Measurements from ENCODE around the gene WFIKKN2.

DNA sequence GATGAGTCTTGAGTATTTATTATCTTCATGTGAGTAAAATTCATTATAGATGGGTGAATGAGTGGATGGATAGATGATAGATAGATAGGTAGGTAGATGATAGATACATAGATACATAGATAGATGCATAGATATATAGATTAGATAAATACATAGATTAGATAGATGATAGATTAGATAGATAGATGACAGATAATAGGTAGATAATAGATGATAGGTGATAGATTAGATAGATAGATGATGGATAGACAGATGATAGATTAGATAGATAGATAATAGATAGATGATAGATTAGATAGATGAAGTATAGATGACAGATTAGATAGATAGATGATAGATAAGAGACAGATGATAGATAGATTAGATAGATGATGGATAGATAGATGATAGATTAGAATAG is 21.8 kb upstream of the WFIKKN2 start:
- TF ChIP-seq, protein P1, sequence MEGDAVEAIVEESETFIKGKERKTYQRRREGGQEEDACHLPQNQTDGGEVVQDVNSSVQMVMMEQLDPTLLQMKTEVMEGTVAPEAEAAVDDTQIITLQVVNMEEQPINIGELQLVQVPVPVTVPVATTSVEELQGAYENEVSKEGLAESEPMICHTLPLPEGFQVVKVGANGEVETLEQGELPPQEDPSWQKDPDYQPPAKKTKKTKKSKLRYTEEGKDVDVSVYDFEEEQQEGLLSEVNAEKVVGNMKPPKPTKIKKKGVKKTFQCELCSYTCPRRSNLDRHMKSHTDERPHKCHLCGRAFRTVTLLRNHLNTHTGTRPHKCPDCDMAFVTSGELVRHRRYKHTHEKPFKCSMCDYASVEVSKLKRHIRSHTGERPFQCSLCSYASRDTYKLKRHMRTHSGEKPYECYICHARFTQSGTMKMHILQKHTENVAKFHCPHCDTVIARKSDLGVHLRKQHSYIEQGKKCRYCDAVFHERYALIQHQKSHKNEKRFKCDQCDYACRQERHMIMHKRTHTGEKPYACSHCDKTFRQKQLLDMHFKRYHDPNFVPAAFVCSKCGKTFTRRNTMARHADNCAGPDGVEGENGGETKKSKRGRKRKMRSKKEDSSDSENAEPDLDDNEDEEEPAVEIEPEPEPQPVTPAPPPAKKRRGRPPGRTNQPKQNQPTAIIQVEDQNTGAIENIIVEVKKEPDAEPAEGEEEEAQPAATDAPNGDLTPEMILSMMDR (IDR thresholded peaks at IDR 0.05 in 2 of 3, conservative IDR thresholded peaks at IDR 0.05 in 1 of 3; ENCODE audit: borderline replicate concordance in 1 of 3, insufficient read depth in 1 of 3, low read depth in 2 of 3, low read length in 2 of 3): no peak
- TF ChIP-seq SIN3A (IDR thresholded peaks at IDR 0.05; ENCODE audit: low read depth): no peak
- TF ChIP-seq JUND (IDR thresholded peaks at IDR 0.05): no peak
- TF ChIP-seq ZNF274 (IDR thresholded peaks at IDR 0.05; ENCODE audit: low read depth, low read length): no peak
- no peak for TF ChIP-seq POLR2A (IDR thresholded peaks at IDR 0.05; ENCODE audit: borderline replicate concordance, extremely low read depth, insufficient read depth, insufficient read length)
- TF ChIP-seq TCF7L2 (IDR thresholded peaks at IDR 0.05; ENCODE audit: borderline replicate concordance, extremely low read depth, insufficient read depth, insufficient read length): no peak
- TF ChIP-seq, protein P2, sequence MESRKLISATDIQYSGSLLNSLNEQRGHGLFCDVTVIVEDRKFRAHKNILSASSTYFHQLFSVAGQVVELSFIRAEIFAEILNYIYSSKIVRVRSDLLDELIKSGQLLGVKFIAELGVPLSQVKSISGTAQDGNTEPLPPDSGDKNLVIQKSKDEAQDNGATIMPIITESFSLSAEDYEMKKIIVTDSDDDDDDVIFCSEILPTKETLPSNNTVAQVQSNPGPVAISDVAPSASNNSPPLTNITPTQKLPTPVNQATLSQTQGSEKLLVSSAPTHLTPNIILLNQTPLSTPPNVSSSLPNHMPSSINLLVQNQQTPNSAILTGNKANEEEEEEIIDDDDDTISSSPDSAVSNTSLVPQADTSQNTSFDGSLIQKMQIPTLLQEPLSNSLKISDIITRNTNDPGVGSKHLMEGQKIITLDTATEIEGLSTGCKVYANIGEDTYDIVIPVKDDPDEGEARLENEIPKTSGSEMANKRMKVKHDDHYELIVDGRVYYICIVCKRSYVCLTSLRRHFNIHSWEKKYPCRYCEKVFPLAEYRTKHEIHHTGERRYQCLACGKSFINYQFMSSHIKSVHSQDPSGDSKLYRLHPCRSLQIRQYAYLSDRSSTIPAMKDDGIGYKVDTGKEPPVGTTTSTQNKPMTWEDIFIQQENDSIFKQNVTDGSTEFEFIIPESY (IDR thresholded peaks at IDR 0.05; ENCODE audit: extremely low read depth, insufficient replicate concordance, low read length): no peak
- no peak for TF ChIP-seq YY1 (IDR thresholded peaks at IDR 0.05; ENCODE audit: extremely low read depth, insufficient replicate concordance, low read depth, low read length)
